Vagina (tissue), 2 donors: ENCODE measurements around the gene WAC. TPM values are rescaled to one million over a fixed set of nuclear protein-coding genes. Genes with fewer than 3 reads are reported as not detected.

Experiments
- DNase-seq, 2 donors: peaks; one replicate each; pipeline ENCODE4 v3.0.0-alpha.2; 2017; ENCODE audit errors: extremely low spot score in 2 of 2
- H3K27ac ChIP-seq: fragments of 200-600 bp; sonication (generic); one replicate; pipeline ENCODE4 v1.5.1; 2019
- H3K27me3 ChIP-seq: fragments of 200-600 bp; sonication (generic); one replicate; pipeline ENCODE4 v1.5.1; 2019
- H3K36me3 ChIP-seq, 2 donors: fragments of 200-600 bp; sonication (generic); one replicate each; pipeline ENCODE4 v1.5.1; 2017 to 2019
- H3K4me1 ChIP-seq: fragments of 200-600 bp; sonication (generic); one replicate; pipeline ENCODE4 v1.5.1; 2019
- H3K4me3 ChIP-seq, 2 donors: fragments of 200-600 bp; sonication (generic); 1 replicate in 1 of 2; 2 replicates in 1 of 2; pipeline ENCODE4 v1.5.1; 2016 to 2019
- H3K9me3 ChIP-seq: fragments of 200-600 bp; sonication (generic); one replicate; pipeline ENCODE4 v1.5.1; 2019
- POLR2A ChIP-seq, 2 donors: fragments of 450-650 bp; IDR thresholded peaks; one replicate each; pipeline ENCODE4 v1.6.1; 2017; ENCODE audit warnings: antibody characterized with exemption in 2 of 2, mild to moderate bottlenecking in 2 of 2, moderate library complexity in 2 of 2
- POLR2AphosphoS5 ChIP-seq, 2 donors: sonication (generic); formaldehyde crosslinking; IDR thresholded peaks; one replicate each; pipeline ENCODE4 v1.9.0; 2017; ENCODE audit warnings: antibody characterized with exemption in 2 of 2, mild to moderate bottlenecking in 2 of 2, low read depth in 1 of 2; ENCODE audit not compliant: insufficient read depth in 1 of 2
- intact Hi-C: fragments of 100-400 bp; cut with DNase I; formaldehyde crosslinking; loops from one replicate; pipeline ENCODE4 v1.15.1; 2023
- total RNA-seq: library from RNA; depleted of rRNA; stranded (reverse); fragments of >200 nt; gene quantifications from one replicate; pipeline ENCODE4 v1.2.3, GENCODE V29; 2016
- TF ChIP-seq, protein P1 (sequence below), 3 experiments: fragments of 450-650 bp in 2 of 3; fragments of 200-600 bp in 1 of 3; sonication (generic) in 1 of 3; IDR thresholded peaks; one replicate each; pipeline ENCODE4 v1.5.1; 2017 to 2019; ENCODE audit warnings: antibody characterized with exemption in 3 of 3, mild to moderate bottlenecking in 2 of 3, moderate library complexity in 2 of 3

WAC gene
- total RNA-seq, 1 donor from 2014 or later: 112 TPM

GRCh38 chr10:28575852-28576251, 42.9 kb downstream of the WAC start:
- Histone ChIP-seq H3K4me3 (no peak overlapping the region), H3K9me3 (no peaks in the 10 kb centered on the region), H3K36me3 (no peaks in the 10 kb centered on the region), H3K27ac (no peak overlapping the region), H3K4me1 (peaks cover 81% of the 10 kb centered on the region), H3K27me3 (no peaks in the 10 kb centered on the region)
- intact Hi-C loops: no loop called here
- TF ChIP-seq POLR2AphosphoS5 (IDR thresholded peaks at IDR 0.05; ENCODE audit: insufficient read depth in 1 of 2, low read depth in 1 of 2) (no peak), POLR2A (IDR thresholded peaks at IDR 0.05) (no peak)
- TF ChIP-seq, protein P1, sequence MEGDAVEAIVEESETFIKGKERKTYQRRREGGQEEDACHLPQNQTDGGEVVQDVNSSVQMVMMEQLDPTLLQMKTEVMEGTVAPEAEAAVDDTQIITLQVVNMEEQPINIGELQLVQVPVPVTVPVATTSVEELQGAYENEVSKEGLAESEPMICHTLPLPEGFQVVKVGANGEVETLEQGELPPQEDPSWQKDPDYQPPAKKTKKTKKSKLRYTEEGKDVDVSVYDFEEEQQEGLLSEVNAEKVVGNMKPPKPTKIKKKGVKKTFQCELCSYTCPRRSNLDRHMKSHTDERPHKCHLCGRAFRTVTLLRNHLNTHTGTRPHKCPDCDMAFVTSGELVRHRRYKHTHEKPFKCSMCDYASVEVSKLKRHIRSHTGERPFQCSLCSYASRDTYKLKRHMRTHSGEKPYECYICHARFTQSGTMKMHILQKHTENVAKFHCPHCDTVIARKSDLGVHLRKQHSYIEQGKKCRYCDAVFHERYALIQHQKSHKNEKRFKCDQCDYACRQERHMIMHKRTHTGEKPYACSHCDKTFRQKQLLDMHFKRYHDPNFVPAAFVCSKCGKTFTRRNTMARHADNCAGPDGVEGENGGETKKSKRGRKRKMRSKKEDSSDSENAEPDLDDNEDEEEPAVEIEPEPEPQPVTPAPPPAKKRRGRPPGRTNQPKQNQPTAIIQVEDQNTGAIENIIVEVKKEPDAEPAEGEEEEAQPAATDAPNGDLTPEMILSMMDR (IDR thresholded peaks at IDR 0.05): no peak
- DNase-seq: no peak

- H3K9me3 ChIP-seq: no peaks in the 10 kb centered on the region
Observed at GRCh38 chr10:28577506-28577905, 44.6 kb downstream of the WAC start.

GRCh38 chr10:28578454-28578853, 45.5 kb downstream of the WAC start:
- Histone ChIP-seq H3K9me3 (no peaks in the 10 kb centered on the region), H3K4me1 (peaks cover 70% of the 10 kb centered on the region), H3K27me3 (no peaks in the 10 kb centered on the region), H3K4me3 (no peak overlapping the region), H3K36me3 (peaks cover 0 to under 1% of the 10 kb centered on the region in 2 donors), H3K27ac (no peak overlapping the region)
- intact Hi-C loops: no loop called here
- DNase-seq: no peak
- TF ChIP-seq POLR2A (IDR thresholded peaks at IDR 0.05) (no peak), POLR2AphosphoS5 (IDR thresholded peaks at IDR 0.05; ENCODE audit: insufficient read depth in 1 of 2, low read depth in 1 of 2) (no peak)
- TF ChIP-seq, protein P1 (IDR thresholded peaks at IDR 0.05): no peak

More at GRCh38 chr10:28577506-28577905, 44.6 kb downstream of the WAC start:
- TF ChIP-seq POLR2A (IDR thresholded peaks at IDR 0.05): no peak
- no peak for TF ChIP-seq POLR2AphosphoS5 (IDR thresholded peaks at IDR 0.05; ENCODE audit: insufficient read depth in 1 of 2, low read depth in 1 of 2)
- TF ChIP-seq, protein P1 (IDR thresholded peaks at IDR 0.05): no peak
- Histone ChIP-seq H3K27me3 (no peaks in the 10 kb centered on the region), H3K27ac (no peak overlapping the region), H3K4me3 (no peak overlapping the region), H3K4me1 (peaks cover 79% of the 10 kb centered on the region), H3K36me3 (no peaks in the 10 kb centered on the region)
- no peak for DNase-seq
- intact Hi-C loops: no loop called here

DNA sequence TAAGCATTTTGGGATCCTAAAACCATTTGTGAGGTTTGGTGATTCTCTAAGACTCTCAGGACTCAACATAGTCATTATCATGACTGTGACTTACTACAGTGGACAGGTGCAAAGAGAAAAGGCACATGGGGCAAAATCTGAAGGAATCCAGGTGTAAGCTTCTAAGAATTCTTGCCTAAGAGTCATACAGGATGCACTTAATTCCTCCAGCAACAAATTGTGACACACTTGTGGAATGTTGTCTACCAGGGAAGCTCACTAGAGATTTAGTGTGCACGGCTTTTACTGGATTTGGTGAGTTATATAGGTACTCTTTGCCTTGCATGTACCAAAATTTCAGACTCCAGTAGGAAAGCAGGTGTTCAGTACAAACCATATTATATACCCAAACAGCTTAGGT, 47.9 kb downstream of the WAC start:
- Histone ChIP-seq H3K36me3 (peaks cover 0 to 22% of the 10 kb centered on the region in 2 donors), H3K27me3 (no peaks in the 10 kb centered on the region), H3K9me3 (no peaks in the 10 kb centered on the region), H3K4me1 (peaks cover 58% of the 10 kb centered on the region), H3K27ac (no peak overlapping the region), H3K4me3 (no peak overlapping the region)
- DNase-seq: no peak
- TF ChIP-seq, protein P1 (IDR thresholded peaks at IDR 0.05): no peak
- TF ChIP-seq POLR2A (IDR thresholded peaks at IDR 0.05) (no peak), POLR2AphosphoS5 (IDR thresholded peaks at IDR 0.05; ENCODE audit: insufficient read depth in 1 of 2, low read depth in 1 of 2) (no peak)
- intact Hi-C loops: no loop called here

DNA sequence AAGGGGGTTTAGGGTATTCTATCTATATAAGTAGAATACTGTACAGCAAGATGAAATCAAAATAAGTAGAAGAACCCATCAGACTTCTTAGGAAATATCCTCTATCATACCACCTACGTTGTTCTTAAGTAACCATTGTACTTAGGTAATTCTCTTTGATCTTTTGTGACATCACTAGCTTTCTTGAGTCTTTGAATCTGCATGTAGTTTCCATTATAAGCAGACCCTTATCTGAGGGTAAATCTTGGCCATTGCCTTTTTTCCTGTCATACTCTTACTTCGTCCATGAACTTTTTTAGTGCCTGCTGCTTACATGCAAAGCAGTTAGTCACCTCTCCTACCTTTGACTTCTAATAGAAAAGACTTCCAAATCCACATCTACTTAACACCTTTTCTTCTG, 49.0 kb downstream of the WAC start:
- Histone ChIP-seq H3K4me3 (no peak overlapping the region), H3K4me1 (peaks cover 55% of the 10 kb centered on the region), H3K36me3 (peaks cover 0 to 22% of the 10 kb centered on the region in 2 donors), H3K27ac (no peak overlapping the region), H3K27me3 (no peaks in the 10 kb centered on the region), H3K9me3 (no peaks in the 10 kb centered on the region)
- no peak for DNase-seq
- intact Hi-C loops: no loop called here
- TF ChIP-seq POLR2A (IDR thresholded peaks at IDR 0.05) (no peak), POLR2AphosphoS5 (IDR thresholded peaks at IDR 0.05; ENCODE audit: insufficient read depth in 1 of 2, low read depth in 1 of 2) (no peak)
- TF ChIP-seq, protein P1 (IDR thresholded peaks at IDR 0.05): no peak
